Osteocyte (in vitro differentiated cells): ENCODE results near the gene TIE1. TPM values are rescaled to one million over a fixed set of nuclear protein-coding genes. Genes with fewer than 3 reads are reported as not detected.

Experiments
- DNase-seq: peaks from one replicate; pipeline ENCODE4 v3.0.0; 2021; ENCODE audit warnings: mixed read lengths; ENCODE audit not compliant: unreplicated experiment; ENCODE audit errors: extremely low spot score
- H3K27ac Mint-ChIP-seq: one replicate; pipeline ENCODE4 v1.8.0; 2021; ENCODE audit warnings: mild to moderate bottlenecking, mixed read lengths; ENCODE audit not compliant: unreplicated experiment
- H3K27me3 Mint-ChIP-seq: one replicate; pipeline ENCODE4 v1.8.0; 2021; ENCODE audit warnings: mixed read lengths; ENCODE audit not compliant: unreplicated experiment
- H3K36me3 Mint-ChIP-seq: one replicate; pipeline ENCODE4 v1.8.0; 2021; ENCODE audit warnings: mixed read lengths; ENCODE audit not compliant: unreplicated experiment
- H3K4me1 Mint-ChIP-seq: one replicate; pipeline ENCODE4 v1.8.0; 2021; ENCODE audit warnings: mixed read lengths; ENCODE audit not compliant: unreplicated experiment
- H3K4me3 Mint-ChIP-seq: one replicate; pipeline ENCODE4 v1.8.0; 2021; ENCODE audit warnings: mild to moderate bottlenecking, moderate library complexity, mixed read lengths; ENCODE audit not compliant: unreplicated experiment
- H3K9me3 Mint-ChIP-seq: one replicate; pipeline ENCODE4 v1.8.0; 2021; ENCODE audit warnings: mixed read lengths; ENCODE audit not compliant: unreplicated experiment
- total RNA-seq: library from RNA; stranded (reverse); gene quantifications from 2 replicates; pipeline ENCODE4 v1.2.1, GENCODE V29; 2021
- TF ChIP-seq, protein P1 (sequence below): fragments of 200-600 bp; sonication (generic); IDR thresholded peaks from 2 replicates; pipeline ENCODE4 v1.5.0; 2021; ENCODE audit warnings: antibody characterized with exemption, mild to moderate bottlenecking, moderate library complexity

TIE1 gene
- total RNA-seq, 1 donor from 2014 or later, result not detected

DNA sequence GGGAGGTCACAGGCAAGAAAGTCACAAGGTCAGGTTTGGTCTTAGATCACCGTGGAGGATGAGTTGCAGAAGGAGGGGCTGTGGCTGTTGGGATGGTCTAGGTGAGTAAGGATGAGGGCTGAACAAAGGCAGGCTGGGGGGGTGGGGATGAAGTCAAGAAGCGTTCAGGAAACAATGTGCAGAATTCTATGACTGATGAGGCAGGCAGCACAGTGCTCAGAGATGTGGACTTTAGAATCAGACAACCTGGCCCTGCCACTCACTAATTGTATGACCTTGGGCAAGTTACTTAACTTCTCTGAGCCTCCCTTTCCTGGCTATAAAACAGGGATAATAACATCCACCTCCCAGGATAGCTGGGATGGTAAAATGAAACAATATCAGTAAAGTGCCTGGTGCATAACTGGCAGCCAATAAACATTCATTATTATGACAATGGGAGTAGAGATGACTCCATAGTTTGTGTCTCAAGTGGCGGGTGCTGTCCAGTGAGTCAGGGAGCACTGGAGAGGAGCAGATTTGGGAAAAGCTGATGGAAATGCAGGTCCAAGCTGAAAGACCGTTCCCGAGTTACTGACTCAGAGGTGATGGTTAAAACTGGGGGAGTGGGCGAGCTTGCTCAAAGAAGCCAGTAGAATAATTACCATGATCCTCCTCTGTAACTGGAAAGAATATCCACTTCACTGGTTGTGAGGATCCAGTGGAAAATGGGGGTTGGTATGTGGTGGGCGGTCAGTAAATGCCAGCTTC lies 2.1 kb downstream of the TIE1 start:
- Mint-ChIP-seq H3K4me3 (no peak overlapping the region), H3K36me3 (no peaks in the 10 kb centered on the region), H3K4me1 (peaks cover 2% of the 10 kb centered on the region), H3K27me3 (no peaks in the 10 kb centered on the region), H3K27ac (no peak overlapping the region), H3K9me3 (no peaks in the 10 kb centered on the region)
- DNase-seq, result no peak
- TF ChIP-seq, protein P1, sequence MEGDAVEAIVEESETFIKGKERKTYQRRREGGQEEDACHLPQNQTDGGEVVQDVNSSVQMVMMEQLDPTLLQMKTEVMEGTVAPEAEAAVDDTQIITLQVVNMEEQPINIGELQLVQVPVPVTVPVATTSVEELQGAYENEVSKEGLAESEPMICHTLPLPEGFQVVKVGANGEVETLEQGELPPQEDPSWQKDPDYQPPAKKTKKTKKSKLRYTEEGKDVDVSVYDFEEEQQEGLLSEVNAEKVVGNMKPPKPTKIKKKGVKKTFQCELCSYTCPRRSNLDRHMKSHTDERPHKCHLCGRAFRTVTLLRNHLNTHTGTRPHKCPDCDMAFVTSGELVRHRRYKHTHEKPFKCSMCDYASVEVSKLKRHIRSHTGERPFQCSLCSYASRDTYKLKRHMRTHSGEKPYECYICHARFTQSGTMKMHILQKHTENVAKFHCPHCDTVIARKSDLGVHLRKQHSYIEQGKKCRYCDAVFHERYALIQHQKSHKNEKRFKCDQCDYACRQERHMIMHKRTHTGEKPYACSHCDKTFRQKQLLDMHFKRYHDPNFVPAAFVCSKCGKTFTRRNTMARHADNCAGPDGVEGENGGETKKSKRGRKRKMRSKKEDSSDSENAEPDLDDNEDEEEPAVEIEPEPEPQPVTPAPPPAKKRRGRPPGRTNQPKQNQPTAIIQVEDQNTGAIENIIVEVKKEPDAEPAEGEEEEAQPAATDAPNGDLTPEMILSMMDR, result no peak

DNA sequence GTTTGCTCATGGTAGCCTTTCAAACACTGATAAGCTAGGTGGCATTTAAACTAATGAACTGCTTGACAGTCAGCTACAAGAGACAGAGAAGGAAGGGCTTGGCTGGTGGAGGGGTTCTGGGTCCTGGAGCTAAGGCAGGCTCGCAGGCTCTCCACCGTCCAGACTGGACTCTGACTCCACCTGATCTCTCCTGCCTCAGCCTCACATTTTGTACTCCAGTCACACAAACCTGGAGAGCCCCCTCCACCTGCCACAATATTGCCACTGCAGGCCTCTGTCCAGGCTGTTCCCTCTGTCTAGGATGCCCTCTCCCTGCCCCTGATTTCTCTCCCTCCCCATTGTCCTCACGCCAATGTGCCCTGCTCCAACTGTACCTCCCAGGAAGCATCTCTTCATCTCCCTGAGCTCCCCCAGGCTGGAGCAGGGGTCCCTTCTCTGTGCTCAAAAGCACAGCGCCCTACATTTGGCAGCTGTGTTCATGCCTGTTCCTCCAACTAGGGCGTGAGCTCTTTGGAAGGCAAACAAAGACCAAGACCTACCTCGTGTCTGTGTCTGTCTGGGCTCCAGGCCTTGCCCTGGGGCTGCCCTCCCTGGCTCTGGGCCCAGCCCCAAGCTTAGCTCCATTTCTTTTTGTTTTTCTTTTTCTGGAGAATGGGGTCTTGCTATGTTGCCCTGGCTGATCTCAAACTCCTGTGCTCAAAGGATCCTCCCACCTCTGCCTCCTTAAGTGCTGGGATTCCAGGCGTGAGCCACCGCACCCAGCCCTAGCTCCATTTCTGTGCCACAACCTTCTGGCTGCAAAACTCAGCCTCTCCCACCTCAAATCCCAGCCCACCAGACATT lies 2.9 kb downstream of the TIE1 start:
- TF ChIP-seq, protein P1, result no peak
- Mint-ChIP-seq H3K36me3 (no peaks in the 10 kb centered on the region), H3K4me1 (peaks cover 2% of the 10 kb centered on the region), H3K9me3 (no peaks in the 10 kb centered on the region), H3K4me3 (no peak overlapping the region), H3K27ac (no peak overlapping the region), H3K27me3 (no peaks in the 10 kb centered on the region)
- DNase-seq, result no peak

DNA sequence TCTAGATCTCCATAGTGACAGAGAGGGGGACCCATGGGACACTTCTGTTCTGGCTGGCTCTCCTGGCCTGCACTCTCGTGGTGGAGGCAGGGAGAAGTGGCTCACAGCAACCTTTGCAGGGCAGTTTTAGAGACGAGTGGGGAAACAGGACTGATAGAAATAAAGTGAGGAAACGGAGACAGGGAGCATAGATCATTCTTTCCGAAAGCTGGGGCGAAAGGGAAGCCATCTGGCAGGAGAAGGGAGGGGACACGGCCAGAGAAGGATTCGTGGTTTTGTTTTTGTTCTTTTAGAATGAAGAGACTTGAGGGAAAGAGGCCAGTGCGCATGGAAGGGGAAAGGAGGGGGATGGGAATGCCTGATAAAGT lies 3.5 kb downstream of the TIE1 start:
- no peaks in the 10 kb centered on the region for H3K27me3 Mint-ChIP-seq
- TF ChIP-seq, protein P1, result no peak
- H3K4me3 Mint-ChIP-seq, result no peak overlapping the region
- no peaks in the 10 kb centered on the region for H3K9me3 Mint-ChIP-seq
- H3K27ac Mint-ChIP-seq, result no peak overlapping the region
- H3K36me3 Mint-ChIP-seq, result no peaks in the 10 kb centered on the region
- H3K4me1 Mint-ChIP-seq, result peaks cover 2% of the 10 kb centered on the region
- no peak for DNase-seq

DNA sequence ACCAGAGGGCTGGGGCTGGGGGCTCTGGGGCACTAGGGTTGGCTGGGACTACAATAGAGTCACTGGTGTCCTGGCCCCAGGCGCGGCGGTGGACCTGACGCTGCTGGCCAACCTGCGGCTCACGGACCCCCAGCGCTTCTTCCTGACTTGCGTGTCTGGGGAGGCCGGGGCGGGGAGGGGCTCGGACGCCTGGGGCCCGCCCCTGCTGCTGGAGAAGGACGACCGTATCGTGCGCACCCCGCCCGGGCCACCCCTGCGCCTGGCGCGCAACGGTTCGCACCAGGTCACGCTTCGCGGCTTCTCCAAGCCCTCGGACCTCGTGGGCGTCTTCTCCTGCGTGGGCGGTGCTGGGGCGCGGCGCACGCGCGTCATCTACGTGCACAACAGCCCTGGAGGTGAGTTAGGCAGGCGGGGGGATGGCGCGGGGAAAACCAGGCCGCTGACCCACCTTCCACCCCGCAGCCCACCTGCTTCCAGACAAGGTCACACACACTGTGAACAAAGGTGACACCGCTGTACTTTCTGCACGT lies 4.1 kb downstream of the TIE1 start:
- no peak overlapping the region for H3K4me3 Mint-ChIP-seq
- H3K36me3 Mint-ChIP-seq, result no peaks in the 10 kb centered on the region
- DNase-seq, result no peak
- peaks cover 2% of the 10 kb centered on the region for H3K4me1 Mint-ChIP-seq
- H3K9me3 Mint-ChIP-seq, result no peaks in the 10 kb centered on the region
- H3K27ac Mint-ChIP-seq, result no peak overlapping the region
- TF ChIP-seq, protein P1, result no peak
- no peaks in the 10 kb centered on the region for H3K27me3 Mint-ChIP-seq

DNA sequence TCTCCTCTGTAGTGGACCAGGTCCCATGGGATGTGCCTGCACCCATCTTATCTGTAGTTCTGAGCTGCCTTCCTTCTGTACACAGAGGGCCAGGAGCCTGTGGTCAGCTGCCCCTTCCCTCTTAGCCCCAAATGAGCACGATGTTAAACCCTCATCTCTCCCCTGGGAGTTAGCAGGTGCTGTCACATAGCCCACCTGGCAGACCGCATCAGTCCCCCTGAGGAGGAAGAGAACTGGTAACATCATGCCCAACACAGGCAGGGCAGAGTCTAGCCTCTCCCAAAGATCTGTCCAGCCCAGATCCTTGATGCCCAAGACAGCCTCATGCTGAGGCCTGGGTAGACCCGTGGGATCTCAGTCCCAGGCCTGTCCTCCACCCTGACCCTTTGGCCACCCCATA lies 4.7 kb downstream of the TIE1 start:
- Mint-ChIP-seq H3K9me3 (no peaks in the 10 kb centered on the region), H3K27ac (no peak overlapping the region), H3K27me3 (no peaks in the 10 kb centered on the region), H3K4me1 (peaks cover 2% of the 10 kb centered on the region), H3K4me3 (no peak overlapping the region), H3K36me3 (no peaks in the 10 kb centered on the region)
- no peak for DNase-seq
- TF ChIP-seq, protein P1, result no peak
